ENCODE measurements around the gene ZFYVE21. TPM values are rescaled to one million over a fixed set of nuclear protein-coding genes. Genes with fewer than 3 reads are reported as not detected.

The ZFYVE21 gene
- total and polyA plus RNA-seq, 8 donors, result 13.7 to 32.6 (median 17.3) TPM

DNA sequence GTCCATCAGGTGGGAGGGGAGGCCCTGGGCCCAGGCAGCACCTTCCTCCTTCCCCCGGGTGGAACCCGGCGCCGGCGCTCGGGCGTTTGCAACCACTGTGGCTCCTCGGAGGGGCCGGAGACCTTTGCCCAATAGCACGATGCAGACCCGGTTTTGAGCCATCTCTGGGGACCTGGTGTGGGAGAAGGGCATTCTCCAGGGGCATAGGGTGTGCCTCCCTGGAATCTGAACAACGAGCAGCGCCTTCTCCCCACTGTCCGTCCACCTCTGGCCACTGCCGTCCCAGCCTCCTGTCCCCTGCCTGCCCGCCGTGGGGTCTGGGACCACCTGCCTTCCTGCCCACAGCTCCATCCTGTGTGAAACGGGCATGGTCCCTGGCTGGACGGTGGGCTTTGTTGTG is 12.5 kb downstream of the ZFYVE21 start:
- peak in 1 of 6 donors; percentile 58 for DNase-seq
- no peak for ATAC-seq
- no peaks in the 10 kb centered on the region for H3K27me3 ChIP-seq
- 90 to 92% methylated on average over 19 of the region's 19 CpGs for WGBS, 2 donors
- intact Hi-C loops (cut with DNase I), result no loop called here
- no peak overlapping the region for H3K27ac ChIP-seq
- peaks cover 0 to 4% (median 0%) of the 10 kb centered on the region in 3 donors for H3K36me3 ChIP-seq
- TF ChIP-seq CTCF (IDR thresholded peaks at IDR 0.05), result no peak
- H3K9me3 ChIP-seq, result no peaks in the 10 kb centered on the region
- no peak overlapping the region for H3K4me3 ChIP-seq
- peaks cover 27 to 46% (median 41%) of the 10 kb centered on the region in 3 donors for H3K4me1 ChIP-seq
- FAIRE-seq, result no peak

DNA sequence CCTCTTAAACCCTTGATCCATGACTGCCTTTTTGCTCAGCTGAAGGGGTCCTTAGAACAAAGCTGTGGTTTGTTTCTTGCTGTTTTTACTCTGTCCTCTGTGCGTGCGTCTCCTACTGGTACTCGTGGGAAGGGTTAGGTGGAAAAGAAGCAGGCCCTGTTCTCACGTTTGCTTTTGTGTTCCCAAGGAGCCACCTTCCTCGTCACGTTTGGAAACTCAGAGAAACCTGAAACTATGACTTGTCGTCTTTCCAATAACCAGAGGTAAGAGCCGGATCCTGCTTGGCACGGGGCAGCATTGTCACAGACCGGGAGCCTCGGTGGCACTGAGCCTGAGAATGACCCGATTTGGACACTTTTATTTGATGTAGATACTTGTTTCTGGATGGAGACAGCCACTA is 13.1 kb downstream of the ZFYVE21 start:
- TF ChIP-seq CTCF (IDR thresholded peaks at IDR 0.05), result no peak
- intact Hi-C loops (cut with DNase I), result no loop called here
- DNase-seq (no peak), ATAC-seq (no peak), FAIRE-seq (no peak)
- H3K9me3 ChIP-seq, result no peaks in the 10 kb centered on the region
- H3K27ac ChIP-seq, result no peak overlapping the region
- H3K4me1 ChIP-seq, result peaks cover 25 to 43% (median 41%) of the 10 kb centered on the region in 3 donors
- H3K27me3 ChIP-seq, result no peaks in the 10 kb centered on the region
- H3K4me3 ChIP-seq, result no peak overlapping the region
- WGBS, 2 donors, result 38 to 39% methylated on average over 12 of the region's 12 CpGs
- peaks cover 0 to 4% (median 0%) of the 10 kb centered on the region in 3 donors for H3K36me3 ChIP-seq

- Histone ChIP-seq H3K4me3 (no peak overlapping the region), H3K27ac (peak overlapping the region in 2 of 4 donors; percentile 25 to 53), H3K27me3 (no peaks in the 10 kb centered on the region), H3K36me3 (peaks cover 0 to 11% (median 0%) of the 10 kb centered on the region in 3 donors), H3K4me1 (peaks cover 16 to 32% (median 32%) of the 10 kb centered on the region in 3 donors), H3K9me3 (no peaks in the 10 kb centered on the region)
- FAIRE-seq (no peak), ATAC-seq (peak in 3 of 4 donors; percentile 1 to 8 (median 4)), DNase-seq (peak in 2 of 6 donors; percentile 52 to 74)
- no peak for TF ChIP-seq CTCF (IDR thresholded peaks at IDR 0.05)
- intact Hi-C loops (cut with DNase I), result loop anchor here in 1 of 3 donors (10.0 kb wide), 1 partner anchor 185 kb away; no protein-coding TSS in a partner anchor
- WGBS, 2 donors, result 59 to 61% methylated on average over 24 of the region's 24 CpGs
Observed at GRCh38 chr14:103729496-103730448, 14.2 kb downstream of the ZFYVE21 start.

GRCh38 chr14:103730490-103731035 is 15.0 kb downstream of the ZFYVE21 start:
- WGBS, 2 donors, result 18 to 26% methylated on average over 15 of the region's 15 CpGs
- Histone ChIP-seq H3K4me1 (peaks cover 10 to 24% (median 24%) of the 10 kb centered on the region in 3 donors), H3K27ac (peak overlapping the region in 2 of 4 donors; percentile 25 to 53), H3K36me3 (peaks cover 0 to 11% (median 0%) of the 10 kb centered on the region in 3 donors), H3K9me3 (no peaks in the 10 kb centered on the region), H3K4me3 (no peak overlapping the region), H3K27me3 (no peaks in the 10 kb centered on the region)
- DNase-seq (peak; percentile 77 to 94 (median 92)), FAIRE-seq (no peak), ATAC-seq (peak; percentile 90 to 93 (median 93))
- intact Hi-C loops (cut with DNase I), result loop anchor here in 1 of 3 donors (10.0 kb wide), 1 partner anchor 184 kb away; no protein-coding TSS in a partner anchor
- TF ChIP-seq CTCF (IDR thresholded peaks at IDR 0.05), result no peak

Data from pancreas (tissue), 10 donors.